K562 (cell line): Measurements from ENCODE around the gene MRPS31. TPM values are rescaled to one million over a fixed set of nuclear protein-coding genes. Genes with fewer than 3 reads are reported as not detected.
A peak's percentile ranks its signal among the peaks of the same experiment; 100 is the strongest.

Source experiments
- ATAC-seq: fragments of 200-7000 bp; cut with Tn5 transposase; 3 replicates; pipeline ENCODE4 v1.9.1; 2020; ENCODE audit warnings: moderate library complexity
- BruUV-seq: library from RNA; stranded (reverse); fragments of 400-500 nt; replicated peaks from 2 replicates; lab custom pipeline; 2021; lab: Mats Ljungman, UMichigan
- CTCF ChIA-PET: fragments of 300-600 bp; formaldehyde crosslinking; extraction: SDS; loops from one replicate; lab custom pipeline; 2021; ENCODE audit warnings: low intra/inter-chr PET ratio; lab: Yijun Ruan, JAX
- POLR2A ChIA-PET: fragments of 300-600, 350-650 bp; sonication (Branson Sonifier 250); formaldehyde crosslinking; extraction: SDS; loops from one replicate; lab custom pipeline; 2021; ENCODE audit warnings: antibody characterized with exemption, inconsistent platforms; lab: Yijun Ruan, JAX
- DNase-seq, 4 experiments: peaks; one replicate each; pipeline versions ENCODE4 v3.0.0 to v3.0.0-alpha.2; 2011 to 2018; ENCODE audit warnings: low spot score in 3 of 4, mixed read lengths in 3 of 4; ENCODE audit errors: extremely low read depth in 1 of 4
- FAIRE-seq: peaks from 2 replicates; lab custom pipeline; 2011; peaks lifted over from hg19 to GRCh38; lab: Jason Lieb, UNC
- H2AFZ ChIP-seq: 2 replicates; pipeline ENCODE4 v1.6.0; 2011; ENCODE audit warnings: low read depth, low read length, control low read depth, inconsistent platforms
- H3K27ac ChIP-seq: fragments of 200-600 bp; 3 replicates; pipeline ENCODE4 v1.8.0; 2011; ENCODE audit warnings: low read depth, mild to moderate bottlenecking, control low read depth, inconsistent platforms, low read length, moderate library complexity, mixed read lengths; ENCODE audit errors: extremely low read depth
- H3K27me3 ChIP-seq, 2 experiments: fragments of 300-600 bp in 1 of 2; 2 replicates in 1 of 2; 3 replicates in 1 of 2; pipeline versions ENCODE4 v1.6.0 to v1.8.0; 2011; ENCODE audit warnings: inconsistent platforms in 2 of 2, low read length in 2 of 2, mild to moderate bottlenecking in 1 of 2, mixed read lengths in 1 of 2, moderate library complexity in 1 of 2; ENCODE audit not compliant: control insufficient read depth in 2 of 2, insufficient read depth in 2 of 2
- H3K36me3 ChIP-seq: fragments of 300-600 bp; 3 replicates; pipeline ENCODE4 v1.8.0; 2011; ENCODE audit warnings: mild to moderate bottlenecking, low read length, inconsistent platforms; ENCODE audit not compliant: control insufficient read depth, insufficient read depth
- H3K4me1 ChIP-seq, 2 experiments: fragments of 200-600 bp in 1 of 2; replicated peaks in 1 of 2; 2 replicates in 1 of 2; 3 replicates in 1 of 2; pipeline versions ENCODE4 v1.5.1 to v1.8.0; 2011; ENCODE audit warnings: inconsistent platforms in 2 of 2, low read length in 2 of 2, mild to moderate bottlenecking in 1 of 2, mixed read lengths in 1 of 2, moderate library complexity in 1 of 2; ENCODE audit not compliant: control insufficient read depth in 2 of 2, insufficient read depth in 2 of 2
- H3K4me2 ChIP-seq: 2 replicates; pipeline ENCODE4 v1.6.1; 2011; ENCODE audit warnings: low read length, control low read depth, inconsistent platforms, mixed read lengths; ENCODE audit not compliant: insufficient read depth
- H3K4me3 ChIP-seq: fragments of 200-600 bp; sonication (generic), shearing (Covaris generic); 2 replicates; pipeline ENCODE4 v1.5.1; 2016; ENCODE audit warnings: control low read depth, inconsistent platforms
- H3K79me2 ChIP-seq: fragments of 200-600 bp; 3 replicates; pipeline ENCODE4 v1.8.0; 2011; ENCODE audit warnings: low read length, inconsistent platforms; ENCODE audit not compliant: control insufficient read depth, insufficient read depth
- H3K9ac ChIP-seq, 2 experiments: 2 replicates each; pipeline versions ENCODE4 v1.6.0 to v1.6.1; 2011; ENCODE audit warnings: low read depth in 2 of 2, low read length in 2 of 2, control low read depth in 1 of 2, inconsistent platforms in 1 of 2, mild to moderate bottlenecking in 1 of 2, mixed read lengths in 1 of 2; ENCODE audit not compliant: insufficient read depth in 1 of 2
- H3K9me1 ChIP-seq: one replicate; pipeline ENCODE4 v1.6.0; 2011; ENCODE audit warnings: inconsistent platforms, mild to moderate bottlenecking, low read length, moderate library complexity; ENCODE audit not compliant: control insufficient read depth, insufficient read depth
- H3K9me3 ChIP-seq: replicated peaks from 2 replicates; pipeline ENCODE4 v1.5.1; 2011; ENCODE audit warnings: low read depth, low read length, inconsistent platforms; ENCODE audit not compliant: control insufficient read depth, insufficient read depth
- H4K20me1 ChIP-seq: replicated peaks from 2 replicates; pipeline ENCODE4 v1.6.1; 2011; ENCODE audit warnings: low read length, inconsistent platforms, mixed read lengths; ENCODE audit not compliant: control insufficient read depth, insufficient read depth
- ATF1 ChIP-seq, 2 experiments: fragments of 450-650 bp in 1 of 2; IDR thresholded peaks; 2 replicates each; pipeline ENCODE4 v1.6.1; 2016; ENCODE audit warnings: missing compliant biosample characterization in 1 of 2, missing genetic modification characterization in 1 of 2
- CREM ChIP-seq: IDR thresholded peaks from 2 replicates; pipeline ENCODE4 v1.6.1; 2014; ENCODE audit warnings: antibody characterized with exemption, low read depth
- FOXJ2 ChIP-seq: fragments of 200-800 bp; sonication (Bioruptor generic); IDR thresholded peaks from 2 replicates; pipeline ENCODE4 v1.6.1; 2016; ENCODE audit warnings: missing genetic modification characterization, missing compliant biosample characterization
- WGBS: fragments of 100-300 bp; shearing (Covaris generic); methylation state at CpG from one replicate; pipeline ENCODE4 v1.1.6; 2016; ENCODE audit warnings: low coverage, mixed read lengths; ENCODE audit not compliant: insufficient coverage; ENCODE audit errors: missing lambda C conversion rate; 5-methylcytosine and 5-hydroxymethylcytosine counted together
- in situ Hi-C: fragments of 300-500 bp; cut with MboI; formaldehyde crosslinking; loops from 4 replicates; pipeline ENCODE4 v1.15.0; 2018; ENCODE audit warnings: inconsistent platforms, mixed read lengths
- intact Hi-C: fragments of 100-400 bp; cut with micrococcal nuclease; formaldehyde crosslinking; loops from 2 replicates; pipeline ENCODE4 v1.14.2; 2022
- polyA plus RNA-seq, 8 experiments: library from polyadenylated mRNA; depleted of rRNA in 4 of 8; stranded (reverse) in 5 of 8; unstranded in 3 of 8; fragments of >200 nt; fragmentation: Nextera tagmentation in 2 of 8; fragmentation: Illumina TruSeq in 1 of 8; extraction: Ambion mirVana in 2 of 8; extraction: Trizol in 1 of 8; gene quantifications; 2 replicates each; pipeline versions ENCODE4 v1.2.1 to v1.2.3, GENCODE V29; 2011 to 2014; ENCODE audit warnings: inconsistent platforms in 1 of 8, missing spikeins in 1 of 8
- total RNA-seq, 7 experiments: library from RNA; depleted of rRNA in 6 of 7; stranded (reverse); fragments of >200 nt in 6 of 7; fragmentation: Illumina TruSeq in 2 of 7; extraction: Trizol in 2 of 7; gene quantifications; 2 replicates each; pipeline versions ENCODE4 v1.2.1 to v1.2.3, GENCODE V29; 2011 to 2021; ENCODE audit warnings: low replicate concordance in 1 of 7
- TF ChIP-seq, protein P1 (sequence below), 2 experiments: fragments of 450-650 bp in 1 of 2; sonication (generic) in 1 of 2; formaldehyde crosslinking in 1 of 2; IDR thresholded peaks in 1 of 2; conservative IDR thresholded peaks in 1 of 2; 2 replicates each; pipeline versions ENCODE4 v1.6.1 to v1.8.1; 2016 to 2023; ENCODE audit warnings: mild to moderate bottlenecking in 2 of 2, moderate library complexity in 2 of 2, inconsistent platforms in 1 of 2, missing genetic modification reagents in 1 of 2

The MRPS31 gene
- total and polyA plus RNA-seq, 9 of the 15 experiments (the other 6 are each of a cell fraction or from before 2014, with no cell fraction given) = 20.3 to 57.8 (median 37.1) TPM

GRCh38 chr13:40769970-40770369, 1.0 kb downstream of the MRPS31 start:
- Histone ChIP-seq H2AFZ (0 out of 2 replicates have a peak overlapping the region, but pooled peaks have one; percentile 44), H3K4me3 (peak overlapping the region; percentile 91), H3K27me3 (no peaks in the 10 kb centered on the region), H3K36me3 (peaks cover 18% of the 10 kb centered on the region; the same call in 1 of the 3 replicates), H3K79me2 (peaks cover 24% of the 10 kb centered on the region), H3K9ac (peak overlapping the region; percentile 48 to 91; a peak in 2 of 4 replicates), H3K27ac (peak overlapping the region; percentile 93), H4K20me1 (no peaks in the 10 kb centered on the region), H3K9me1 (no peaks in the 10 kb centered on the region), H3K4me2 (peak overlapping the region; percentile 93), H3K4me1 (peaks cover 3 to 6% of the 10 kb centered on the region in 2 experiments; a peak in 3 of 5 replicates), H3K9me3 (no peaks in the 10 kb centered on the region)
- TF ChIP-seq, protein P1, sequence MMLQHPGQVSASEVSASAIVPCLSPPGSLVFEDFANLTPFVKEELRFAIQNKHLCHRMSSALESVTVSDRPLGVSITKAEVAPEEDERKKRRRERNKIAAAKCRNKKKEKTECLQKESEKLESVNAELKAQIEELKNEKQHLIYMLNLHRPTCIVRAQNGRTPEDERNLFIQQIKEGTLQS (IDR thresholded peaks at IDR 0.05) = peak; percentile 35; the same call in 1 of the 2 replicates
- TF ChIP-seq, protein P1 (CRISPR knock-in tag; conservative IDR thresholded peaks at IDR 0.05) = no peak
- TF ChIP-seq ATF1 (CRISPR knock-in tag; IDR thresholded peaks at IDR 0.05) (no peak), ATF1 (tag; IDR thresholded peaks at IDR 0.05) (peak; percentile 50; the same call in 1 of the 2 replicates), FOXJ2 (no peak), CREM (0 out of 2 replicates have a peak, but pooled peaks have one; percentile 35)
- ATAC-seq (no peak), FAIRE-seq (peak; percentile 67), DNase-seq (no peak)
- ChIA-PET CTCF (no interaction called here), POLR2A (interaction anchor here (0.7 kb wide), 1 partner anchor 10 kb away, joined by 3 read pairs; no protein-coding TSS in a partner anchor)
- WGBS = 35% methylated on average over 6 of the region's 6 CpGs
- intact Hi-C loops (no loop called here), in situ Hi-C loops (no loop called here)
- no TSS peak for BruUV-seq
